Vagina (tissue), 2 donors: ENCODE measurements around the gene RNF223.

Experiments used
- CTCF ChIP-seq, 3 experiments: fragments of 450-650 bp in 2 of 3; fragments of 200-600 bp in 1 of 3; sonication (generic) in 1 of 3; IDR thresholded peaks; one replicate each; pipeline ENCODE4 v1.5.1; 2017 to 2019; ENCODE audit warnings: antibody characterized with exemption in 3 of 3, mild to moderate bottlenecking in 2 of 3, moderate library complexity in 2 of 3
- POLR2A ChIP-seq, 2 donors: fragments of 450-650 bp; IDR thresholded peaks; one replicate each; pipeline ENCODE4 v1.6.1; 2017; ENCODE audit warnings: antibody characterized with exemption in 2 of 2, mild to moderate bottlenecking in 2 of 2, moderate library complexity in 2 of 2

GRCh38 chr1:1053022-1053421 is 21.1 kb downstream of the RNF223 start:
- TF ChIP-seq CTCF (IDR thresholded peaks at IDR 0.05) = no peak
- TF ChIP-seq POLR2A (IDR thresholded peaks at IDR 0.05) = no peak
